ENCODE data around the gene SVEP1.

SVEP1 gene

DNA sequence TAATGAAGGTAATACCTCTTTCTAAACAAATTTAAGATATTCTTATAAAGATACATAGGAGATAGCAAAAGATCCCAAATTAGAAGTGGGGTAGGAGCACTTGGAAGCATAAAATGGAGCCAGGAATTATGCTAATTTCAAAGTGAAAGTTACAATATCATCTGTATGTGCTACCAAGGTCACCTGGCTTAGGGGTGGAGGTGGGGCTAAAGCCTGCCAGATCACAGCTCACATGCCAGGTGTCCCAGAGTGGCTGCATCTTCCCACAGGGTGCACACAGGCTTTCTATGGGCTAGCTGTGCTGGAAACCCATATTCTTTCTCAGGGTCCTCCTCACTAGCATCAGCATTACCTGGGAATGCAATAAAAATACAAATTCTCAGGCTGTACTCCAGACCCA is 123.7 kb downstream of the SVEP1 start:
- TF ChIP-seq, protein P1, sequence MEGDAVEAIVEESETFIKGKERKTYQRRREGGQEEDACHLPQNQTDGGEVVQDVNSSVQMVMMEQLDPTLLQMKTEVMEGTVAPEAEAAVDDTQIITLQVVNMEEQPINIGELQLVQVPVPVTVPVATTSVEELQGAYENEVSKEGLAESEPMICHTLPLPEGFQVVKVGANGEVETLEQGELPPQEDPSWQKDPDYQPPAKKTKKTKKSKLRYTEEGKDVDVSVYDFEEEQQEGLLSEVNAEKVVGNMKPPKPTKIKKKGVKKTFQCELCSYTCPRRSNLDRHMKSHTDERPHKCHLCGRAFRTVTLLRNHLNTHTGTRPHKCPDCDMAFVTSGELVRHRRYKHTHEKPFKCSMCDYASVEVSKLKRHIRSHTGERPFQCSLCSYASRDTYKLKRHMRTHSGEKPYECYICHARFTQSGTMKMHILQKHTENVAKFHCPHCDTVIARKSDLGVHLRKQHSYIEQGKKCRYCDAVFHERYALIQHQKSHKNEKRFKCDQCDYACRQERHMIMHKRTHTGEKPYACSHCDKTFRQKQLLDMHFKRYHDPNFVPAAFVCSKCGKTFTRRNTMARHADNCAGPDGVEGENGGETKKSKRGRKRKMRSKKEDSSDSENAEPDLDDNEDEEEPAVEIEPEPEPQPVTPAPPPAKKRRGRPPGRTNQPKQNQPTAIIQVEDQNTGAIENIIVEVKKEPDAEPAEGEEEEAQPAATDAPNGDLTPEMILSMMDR (conservative IDR thresholded peaks at IDR 0.05; ENCODE audit: low read depth, low read length): no peak
- no peak overlapping the region for H3K4me3 ChIP-seq (ENCODE audit: low read length)
- DNase-seq (ENCODE audit: low read depth): no peak

- H3K4me3 ChIP-seq (ENCODE audit: low read length): no peak overlapping the region
- TF ChIP-seq, protein P1 (conservative IDR thresholded peaks at IDR 0.05; ENCODE audit: low read depth, low read length): peak; percentile 44
- DNase-seq (ENCODE audit: low read depth): no peak
Measured at GRCh38 chr9:110452227-110452801, 127.2 kb downstream of the SVEP1 start.

DNA sequence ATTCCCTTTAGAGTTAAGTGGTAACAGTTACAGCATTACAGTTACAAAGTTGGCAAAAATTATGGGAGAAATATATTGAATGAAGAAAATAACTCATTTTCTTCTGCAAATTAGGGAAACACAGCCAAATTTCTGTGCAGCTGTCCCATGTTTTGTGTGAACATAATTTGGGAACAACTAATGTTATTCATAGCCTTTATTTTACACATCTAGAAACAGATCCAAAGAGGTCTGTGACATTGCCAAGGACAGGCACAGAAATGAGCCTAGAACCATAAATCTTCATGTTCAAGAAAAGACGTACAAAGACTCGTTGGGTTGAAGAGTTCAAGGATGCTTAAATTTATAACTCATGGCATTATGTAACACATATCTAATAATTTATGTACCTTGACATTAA is 127.8 kb downstream of the SVEP1 start:
- no peak for DNase-seq (ENCODE audit: low read depth)
- H3K4me3 ChIP-seq (ENCODE audit: low read length): no peak overlapping the region
- TF ChIP-seq, protein P1 (conservative IDR thresholded peaks at IDR 0.05; ENCODE audit: low read depth, low read length): no peak

DNA sequence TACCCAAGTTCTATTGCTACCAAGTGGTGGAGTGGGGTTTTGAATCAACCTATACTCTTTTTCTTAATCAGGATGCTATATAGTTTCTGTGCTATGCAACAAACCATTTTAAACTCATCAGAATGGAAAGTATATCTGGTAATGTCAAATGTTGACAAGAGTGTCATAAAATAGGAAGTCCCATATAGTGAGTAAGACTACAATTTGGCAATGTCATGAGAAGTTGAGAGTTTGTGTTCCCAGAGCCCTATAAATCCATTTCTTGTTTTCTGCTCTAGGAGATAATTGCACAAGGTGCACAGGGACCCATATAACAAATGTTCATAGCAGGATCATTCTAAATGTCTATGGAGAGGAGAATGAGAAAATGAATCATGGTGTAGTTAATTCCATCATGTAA is 132.1 kb downstream of the SVEP1 start:
- no peak overlapping the region for H3K4me3 ChIP-seq (ENCODE audit: low read length)
- DNase-seq (ENCODE audit: low read depth): no peak
- TF ChIP-seq, protein P1 (conservative IDR thresholded peaks at IDR 0.05; ENCODE audit: low read depth, low read length): no peak

- TF ChIP-seq, protein P1 (conservative IDR thresholded peaks at IDR 0.05; ENCODE audit: low read depth, low read length): no peak
- no peak overlapping the region for H3K4me3 ChIP-seq (ENCODE audit: low read length)
- DNase-seq (ENCODE audit: low read depth): no peak
Measured at GRCh38 chr9:110446171-110446570, 133.4 kb downstream of the SVEP1 start.

DNA sequence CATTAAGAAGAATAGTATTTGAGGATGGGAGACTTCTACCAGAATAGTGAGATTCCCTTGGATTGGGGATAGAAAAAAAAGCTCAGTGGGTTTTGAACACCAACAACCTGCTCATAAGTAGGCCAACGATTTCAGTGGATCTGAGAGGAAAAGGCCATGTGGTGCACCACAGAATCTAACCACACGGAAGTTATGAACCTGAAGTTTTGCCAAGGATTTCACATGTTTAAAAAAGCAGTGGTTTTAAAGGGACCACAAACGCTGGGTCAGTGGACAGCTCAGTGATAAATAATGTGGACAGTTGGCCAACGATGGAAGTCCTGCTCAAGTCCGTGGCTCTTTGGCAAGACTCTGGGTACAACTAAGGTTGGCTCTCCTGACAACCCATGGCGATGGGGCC is 134.6 kb downstream of the SVEP1 start:
- TF ChIP-seq, protein P1 (conservative IDR thresholded peaks at IDR 0.05; ENCODE audit: low read depth, low read length): no peak
- H3K4me3 ChIP-seq (ENCODE audit: low read length): no peak overlapping the region
- no peak for DNase-seq (ENCODE audit: low read depth)

DNA sequence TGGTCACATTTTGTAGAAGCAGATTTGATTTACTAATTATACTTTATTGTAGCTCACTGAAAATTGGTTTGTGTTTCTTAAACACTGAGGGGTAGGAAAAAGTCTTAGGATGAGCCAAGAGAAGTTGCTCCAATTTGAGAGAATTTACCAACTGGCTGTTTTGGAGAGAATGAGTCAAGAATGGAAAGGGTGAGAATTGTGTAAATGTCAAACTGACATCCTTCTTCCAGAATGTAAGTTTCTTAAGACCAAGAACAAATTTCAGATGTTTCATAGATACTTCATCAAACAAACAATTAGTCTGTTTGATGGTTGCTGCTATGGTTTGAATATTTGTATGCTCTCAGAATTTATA is 135.7 kb downstream of the SVEP1 start:
- TF ChIP-seq, protein P1 (conservative IDR thresholded peaks at IDR 0.05; ENCODE audit: low read depth, low read length): no peak
- H3K4me3 ChIP-seq (ENCODE audit: low read length): no peak overlapping the region
- no peak for DNase-seq (ENCODE audit: low read depth)
